ENCODE data around the gene ALX3. TPM values are rescaled to one million over a fixed set of nuclear protein-coding genes. Genes with fewer than 3 reads are reported as not detected.

ALX3 gene
- not detected in 2 replicates for total RNA-seq

GRCh38 chr1:110070671-110071242, at the start of gene ALX3:
ALX3 (minus strand) TSS chr1:110070672; CDS start chr1:110070612, 60 bp downstream.

GRCh38 chr1:110112143-110112542, 41.7 kb upstream of the ALX3 start, which contains the start of gene UBL4B:
UBL4B (plus strand) TSS chr1:110112443; CDS start chr1:110112535, 92 bp downstream.

GRCh38 chr1:110034451-110035235, 35.8 kb downstream of the ALX3 start, which contains the start of gene STRIP1:
STRIP1 (plus strand) TSS chr1:110034624; CDS start chr1:110034638, 14 bp downstream.

Other genes starting within 250 kb of the ALX3 start
- 5.6 and 10.3 TPM in 2 replicates for gene CSF1, start 159.8 kb downstream of the ALX3 start, total RNA-seq
- gene AHCYL1, start 85.9 kb downstream of the ALX3 start, total RNA-seq, result 39.0 and 65.7 TPM in 2 replicates
- gene STRIP1, start 36.0 kb downstream of the ALX3 start, total RNA-seq, result 43.5 and 51.4 TPM in 2 replicates
- not detected in 2 replicates for gene UBL4B, start 41.8 kb upstream of the ALX3 start, total RNA-seq
- 0.27 TPM in 1 of 2 replicates, not detected in the other for gene SLC6A17, start 79.8 kb upstream of the ALX3 start, total RNA-seq
- gene KCNC4, start 139.6 kb upstream of the ALX3 start, total RNA-seq, result 4.9 and 5.1 TPM in 2 replicates

Measured in endothelial cell of coronary artery (primary cell).